Mesodermal cell (in vitro differentiated cells): Measurements from ENCODE around the gene SEC62.
A peak's percentile ranks its signal among the peaks of the same experiment; 100 is the strongest.

ENCODE experiments used
- H3K27ac ChIP-seq: 2 replicates; pipeline ENCODE4 v1.7.0; 2013; ENCODE audit warnings: mild to moderate bottlenecking, low read depth, low read length, moderate library complexity; ENCODE audit not compliant: severe bottlenecking
- H3K36me3 ChIP-seq: 2 replicates; pipeline ENCODE4 v1.7.1; 2013; ENCODE audit warnings: mild to moderate bottlenecking, low read length, moderate library complexity; ENCODE audit not compliant: control insufficient read depth, insufficient read depth
- H3K4me1 ChIP-seq: one replicate; pipeline ENCODE4 v1.7.1; 2013; ENCODE audit warnings: mild to moderate bottlenecking, low read length; ENCODE audit not compliant: insufficient read depth, control insufficient read depth, poor library complexity, severe bottlenecking
- H3K4me3 ChIP-seq: 2 replicates; pipeline ENCODE4 v1.7.0; 2013; ENCODE audit warnings: low read length, control low read depth, mild to moderate bottlenecking; ENCODE audit not compliant: insufficient read depth, poor library complexity, severe bottlenecking; ENCODE audit errors: extremely low read depth
- H3K9me3 ChIP-seq: 2 replicates; pipeline ENCODE4 v1.7.1; 2013; ENCODE audit warnings: mild to moderate bottlenecking, low read length, moderate library complexity; ENCODE audit not compliant: control insufficient read depth
- WGBS, 2 experiments: methylation state at CpG; one replicate each; pipeline ENCODE4 v1.1.5; 2013; ENCODE audit warnings: missing lambda C conversion rate in 2 of 2; ENCODE audit not compliant: insufficient coverage in 2 of 2; 5-methylcytosine and 5-hydroxymethylcytosine counted together

Gene SEC62

DNA sequence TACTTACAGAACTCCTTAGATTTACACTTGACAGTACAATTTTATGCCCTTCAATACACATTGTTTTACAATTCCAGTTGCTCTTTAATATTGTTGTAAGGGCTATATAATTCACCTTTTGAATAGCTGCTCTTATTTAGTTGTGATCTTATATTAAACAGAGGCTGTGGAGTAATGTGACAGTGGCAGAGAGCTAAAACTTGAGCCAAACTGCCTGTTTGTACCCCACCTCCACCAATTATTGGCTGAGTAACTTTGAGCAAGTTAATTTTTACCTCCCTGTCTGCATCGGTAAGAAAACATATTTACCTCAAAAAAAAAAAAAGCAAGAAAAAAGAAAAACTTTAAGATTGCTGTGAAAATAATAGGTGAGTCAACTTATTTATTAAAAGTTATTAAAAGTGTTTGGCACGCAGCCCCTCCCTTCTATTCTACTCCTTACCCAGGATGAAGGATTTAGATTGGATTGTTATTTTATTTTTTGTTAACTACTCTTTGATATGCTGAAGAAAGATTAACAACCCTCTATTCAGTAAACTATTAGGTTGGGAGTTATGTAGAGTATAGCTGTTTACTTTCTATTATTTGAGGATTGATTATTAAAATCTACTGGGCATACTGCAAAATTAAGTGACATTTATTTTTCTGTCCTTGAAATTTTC, 1.7 kb downstream of the SEC62 start:
- WGBS, 2 experiments = no CpG with 5 or more reads among the region's 2 CpGs
- H3K4me3 ChIP-seq = peak overlapping the region; percentile 70
- H3K9me3 ChIP-seq = no peaks in the 10 kb centered on the region
- H3K36me3 ChIP-seq = peaks cover 27% of the 10 kb centered on the region
- no peak overlapping the region for H3K27ac ChIP-seq
- H3K4me1 ChIP-seq = no peaks in the 10 kb centered on the region

DNA sequence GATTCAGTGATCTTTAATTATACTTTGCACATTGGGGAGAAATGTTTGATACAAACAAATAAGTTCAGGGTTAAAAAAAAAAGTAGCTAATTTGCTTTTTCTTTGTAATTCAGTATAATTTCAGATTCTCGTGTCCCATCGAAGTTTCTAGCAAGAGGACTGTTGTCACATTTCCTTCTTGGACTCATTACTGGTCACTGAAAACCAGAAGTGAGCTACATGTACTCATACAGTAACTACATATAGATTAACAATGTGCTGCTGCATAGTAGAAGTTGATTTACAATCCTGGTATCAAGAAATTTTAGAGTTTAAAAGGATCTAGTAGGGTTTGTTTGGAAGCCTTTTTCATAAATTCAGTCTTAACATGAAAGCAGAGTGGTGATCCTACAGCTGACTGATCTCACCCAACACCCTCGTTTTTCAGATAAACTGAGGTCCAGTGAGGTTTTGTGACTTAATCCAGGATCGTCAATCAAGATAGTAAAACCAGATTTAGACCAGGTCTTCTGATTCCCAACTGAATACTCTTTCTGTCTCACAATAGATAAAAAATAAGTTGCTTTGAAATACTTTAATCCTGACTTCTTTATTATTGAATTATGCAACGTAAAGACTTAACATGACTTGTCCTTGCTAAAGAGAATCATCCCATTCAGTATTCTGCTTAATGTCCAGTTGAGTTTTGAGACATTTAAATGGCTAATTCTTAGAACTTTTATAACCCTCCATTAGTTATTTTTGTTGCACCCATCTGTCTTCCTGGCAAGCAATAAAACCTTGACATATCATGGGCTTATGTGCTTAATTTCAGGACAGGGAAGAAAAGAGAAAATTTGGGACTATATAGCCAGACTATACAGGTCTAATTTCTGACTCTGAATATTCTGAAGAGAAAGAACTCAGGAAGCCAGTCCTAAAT, 2.8 kb downstream of the SEC62 start:
- Histone ChIP-seq H3K36me3 (peaks cover 32% of the 10 kb centered on the region), H3K4me3 (no peak overlapping the region), H3K9me3 (no peaks in the 10 kb centered on the region), H3K4me1 (no peaks in the 10 kb centered on the region), H3K27ac (no peak overlapping the region)
- WGBS, 2 experiments = 57% methylated on average over 1 of the region's 5 CpGs; no CpG with 5 or more reads in 1 of the 2 experiments

DNA sequence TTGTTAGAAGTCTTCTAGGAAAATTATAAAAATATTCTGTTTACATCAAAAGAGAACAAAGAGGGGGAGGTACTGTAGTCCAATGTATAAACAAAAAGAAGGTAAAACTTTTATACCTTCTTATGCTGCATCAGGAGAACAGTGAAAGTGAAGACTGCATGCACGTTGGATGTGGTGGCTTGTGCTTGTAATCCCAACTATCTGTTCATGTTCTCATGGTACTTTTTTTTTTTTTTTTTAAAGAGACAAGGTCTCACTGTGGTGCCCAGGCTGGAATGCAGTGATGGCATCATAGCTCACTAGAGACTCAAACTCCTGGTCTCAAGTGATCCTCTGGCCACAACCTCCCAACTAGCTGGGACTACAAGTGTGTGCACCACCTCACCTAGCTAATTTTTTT, 4.2 kb downstream of the SEC62 start:
- Histone ChIP-seq H3K4me1 (no peaks in the 10 kb centered on the region), H3K27ac (no peak overlapping the region), H3K36me3 (peaks cover 46% of the 10 kb centered on the region), H3K4me3 (no peak overlapping the region), H3K9me3 (no peaks in the 10 kb centered on the region)
- WGBS, 2 experiments = no CpG with 5 or more reads among the region's 1 CpG

DNA sequence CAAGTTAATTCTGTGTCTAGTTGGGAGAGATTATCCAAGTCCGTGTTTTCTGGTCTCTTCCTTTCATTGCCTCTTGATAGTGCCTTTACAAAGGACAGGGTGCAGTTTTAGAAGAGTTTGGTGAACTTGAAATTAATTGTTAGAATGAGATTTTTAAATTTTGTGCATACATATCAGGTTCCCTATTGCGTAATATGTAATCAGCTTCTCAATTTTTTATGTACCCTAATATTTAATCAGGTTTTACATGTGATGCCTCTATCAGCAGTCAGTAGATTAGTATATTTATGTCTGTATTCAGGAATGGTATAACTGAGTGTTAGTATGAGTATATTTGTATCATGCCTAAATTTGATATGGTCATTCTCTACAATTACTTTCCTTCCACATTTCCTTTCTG, 4.9 kb downstream of the SEC62 start:
- H3K36me3 ChIP-seq = peaks cover 50% of the 10 kb centered on the region
- no peaks in the 10 kb centered on the region for H3K9me3 ChIP-seq
- H3K27ac ChIP-seq = no peak overlapping the region
- H3K4me1 ChIP-seq = no peaks in the 10 kb centered on the region
- H3K4me3 ChIP-seq = no peak overlapping the region
- no CpG with 5 or more reads among the region's 2 CpGs for WGBS, 2 experiments

DNA sequence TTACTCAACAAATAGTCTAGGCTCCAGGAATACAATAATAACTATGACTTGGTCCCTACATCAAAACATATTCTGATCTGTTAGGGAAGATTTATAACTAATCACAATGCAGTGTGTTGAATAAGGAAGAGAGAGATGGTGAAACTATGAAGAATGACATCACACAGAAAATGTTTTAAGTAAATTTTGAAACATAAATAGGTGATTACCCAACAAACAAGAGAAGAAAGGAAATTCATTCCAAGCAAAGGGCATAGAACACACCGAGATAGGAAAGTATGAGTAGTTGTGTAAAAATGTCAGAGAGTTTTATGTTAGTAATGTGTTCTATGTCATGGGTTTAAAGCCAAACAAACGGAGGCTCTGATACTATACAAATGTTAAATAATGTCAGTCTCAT, 13.4 kb downstream of the SEC62 start:
- Histone ChIP-seq H3K36me3 (peaks cover 79% of the 10 kb centered on the region), H3K9me3 (no peaks in the 10 kb centered on the region), H3K27ac (no peak overlapping the region), H3K4me3 (no peak overlapping the region), H3K4me1 (no peaks in the 10 kb centered on the region)
- WGBS, 2 experiments = no CpG with 5 or more reads among the region's 2 CpGs

DNA sequence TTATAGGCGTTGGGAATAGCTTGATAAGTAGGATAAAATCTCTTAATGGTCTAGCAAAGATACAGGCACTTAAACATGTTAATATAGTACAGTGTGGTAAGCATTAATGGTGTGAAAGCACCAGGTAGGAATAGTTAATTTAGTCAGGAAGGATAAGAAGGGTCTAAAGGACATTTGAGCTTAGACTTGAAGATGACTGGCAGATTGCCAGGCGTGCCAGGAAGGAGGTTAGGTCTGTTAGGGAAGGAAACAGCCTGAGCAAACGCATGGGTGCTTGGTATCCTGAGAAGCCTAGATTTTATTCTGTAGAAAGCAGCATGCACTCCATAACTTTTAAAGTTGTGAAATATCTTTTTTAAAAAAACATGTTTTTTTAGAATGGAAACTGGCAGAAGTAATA, 17.7 kb downstream of the SEC62 start:
- H3K27ac ChIP-seq = no peak overlapping the region
- H3K4me1 ChIP-seq = no peaks in the 10 kb centered on the region
- peaks cover 83% of the 10 kb centered on the region for H3K36me3 ChIP-seq
- H3K9me3 ChIP-seq = no peaks in the 10 kb centered on the region
- H3K4me3 ChIP-seq = no peak overlapping the region
- WGBS, 2 experiments = 90 to 100% methylated on average over 2 of the region's 3 CpGs

DNA sequence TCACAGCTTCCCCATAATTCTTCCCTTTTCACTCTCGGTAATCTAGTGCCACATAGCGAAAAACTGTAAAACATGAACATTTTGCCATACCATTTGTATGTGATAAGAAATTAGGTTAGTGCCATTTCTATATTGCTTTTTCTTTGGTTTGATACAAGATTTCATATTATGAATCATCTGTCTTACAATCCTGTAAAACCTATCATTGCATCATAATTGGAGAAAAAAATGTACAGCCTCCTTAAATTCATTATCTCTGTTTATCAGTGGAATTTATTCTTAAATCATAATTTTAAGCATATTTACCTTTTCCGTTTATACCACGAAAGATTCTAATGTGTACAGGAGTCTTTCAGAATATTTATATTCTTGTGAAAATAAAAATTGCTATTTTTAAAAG, 23.8 kb downstream of the SEC62 start:
- H3K9me3 ChIP-seq = no peaks in the 10 kb centered on the region
- no peak overlapping the region for H3K27ac ChIP-seq
- H3K4me3 ChIP-seq = no peak overlapping the region
- no CpG with 5 or more reads among the region's 4 CpGs for WGBS, 2 experiments
- H3K36me3 ChIP-seq = peaks cover 57% of the 10 kb centered on the region
- H3K4me1 ChIP-seq = no peaks in the 10 kb centered on the region

DNA sequence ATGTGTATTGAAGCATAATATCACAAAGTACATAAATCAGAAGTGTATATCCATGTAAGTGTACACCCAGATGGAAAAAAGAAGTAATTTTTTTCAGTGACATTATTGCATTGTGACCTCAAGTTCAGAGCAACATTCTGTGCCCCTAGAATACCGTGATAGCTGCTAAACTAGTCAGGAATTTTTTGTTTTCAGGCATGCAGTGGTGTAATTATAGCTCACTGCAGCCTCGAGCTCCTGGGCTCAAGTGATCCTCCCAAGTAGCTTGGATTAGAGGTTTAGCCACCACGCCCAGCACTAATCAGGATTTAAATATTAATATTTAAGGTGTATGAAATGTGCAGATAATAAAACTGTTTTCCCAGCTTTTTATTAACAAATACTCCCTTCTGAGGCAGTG, 25.5 kb downstream of the SEC62 start:
- 100% methylated on average over 1 of the region's 3 CpGs for WGBS, 2 experiments
- peaks cover 47% of the 10 kb centered on the region for H3K36me3 ChIP-seq

DNA sequence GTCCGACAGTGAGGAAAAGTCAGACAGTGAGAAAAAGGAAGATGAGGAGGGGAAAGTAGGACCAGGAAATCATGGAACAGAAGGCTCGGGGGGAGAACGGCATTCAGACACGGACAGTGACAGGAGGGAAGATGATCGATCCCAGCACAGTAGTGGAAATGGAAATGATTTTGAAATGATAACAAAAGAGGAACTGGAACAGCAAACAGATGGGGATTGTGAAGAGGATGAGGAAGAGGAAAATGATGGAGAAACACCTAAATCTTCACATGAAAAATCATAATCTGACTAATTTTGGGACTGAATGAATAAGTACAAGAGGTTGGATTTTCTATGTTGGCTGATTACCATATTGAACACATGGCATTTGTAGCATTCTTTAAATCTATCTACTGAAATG, 26.2 kb downstream of the SEC62 start:
- H3K36me3 ChIP-seq = peaks cover 40% of the 10 kb centered on the region
- 96 to 98% methylated on average over 5 of the region's 5 CpGs for WGBS, 2 experiments

More for the DNA sequence above, 25.5 kb downstream of the SEC62 start:
- no peaks in the 10 kb centered on the region for H3K4me1 ChIP-seq
- H3K4me3 ChIP-seq = no peak overlapping the region
- no peaks in the 10 kb centered on the region for H3K9me3 ChIP-seq
- H3K27ac ChIP-seq = no peak overlapping the region

DNA sequence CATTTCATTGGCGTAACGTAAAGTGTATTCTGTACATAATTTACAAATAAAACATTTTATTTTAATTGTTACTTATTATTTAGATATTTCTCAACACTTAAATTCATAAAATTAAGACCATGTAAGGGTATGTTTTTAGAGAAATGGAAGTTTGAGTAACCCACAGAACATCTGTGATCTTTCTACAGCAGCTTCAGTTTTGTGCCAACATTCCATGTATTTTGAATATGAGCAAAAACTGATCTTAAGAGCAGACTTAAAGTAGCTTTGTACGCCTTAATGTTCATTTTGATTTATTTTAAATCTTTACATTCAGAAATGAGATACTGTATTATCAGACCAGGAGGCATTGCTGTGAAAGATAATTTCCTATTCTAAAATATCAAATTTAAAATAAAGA, 27.2 kb downstream of the SEC62 start:
- Histone ChIP-seq H3K9me3 (no peaks in the 10 kb centered on the region), H3K36me3 (peaks cover 38% of the 10 kb centered on the region), H3K4me3 (no peak overlapping the region), H3K27ac (no peak overlapping the region), H3K4me1 (no peaks in the 10 kb centered on the region)
- WGBS, 2 experiments = no CpG with 5 or more reads among the region's 3 CpGs

More for the DNA sequence above, 26.2 kb downstream of the SEC62 start:
- Histone ChIP-seq H3K9me3 (no peaks in the 10 kb centered on the region), H3K4me1 (no peaks in the 10 kb centered on the region), H3K4me3 (no peak overlapping the region), H3K27ac (no peak overlapping the region)

DNA sequence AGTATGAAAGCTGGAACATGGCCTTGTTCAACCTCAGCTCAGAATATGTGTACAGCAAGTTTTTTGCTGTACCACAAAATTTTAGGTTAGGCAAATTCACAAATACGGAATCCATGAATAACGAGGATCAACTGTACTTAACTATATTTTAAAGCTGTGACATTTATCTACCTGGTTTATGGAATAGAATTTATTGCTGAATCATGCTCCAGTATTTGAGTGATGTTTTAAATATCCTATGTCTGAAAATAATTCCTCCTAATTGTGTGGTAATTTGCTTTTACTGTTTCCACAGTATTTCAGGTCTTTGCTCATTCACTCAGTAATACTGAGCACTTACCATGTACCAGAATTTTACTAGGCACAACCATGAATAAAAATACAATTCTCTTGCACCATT, 29.5 kb downstream of the SEC62 start:
- H3K9me3 ChIP-seq = no peaks in the 10 kb centered on the region
- H3K4me1 ChIP-seq = no peaks in the 10 kb centered on the region
- H3K4me3 ChIP-seq = no peak overlapping the region
- WGBS, 2 experiments = no CpG with 5 or more reads among the region's 2 CpGs
- no peak overlapping the region for H3K27ac ChIP-seq
- peaks cover 34% of the 10 kb centered on the region for H3K36me3 ChIP-seq
